ENCODE measurements around the gene RSL24D1.

GRCh38 chr15:55132672-55133071, 64.1 kb downstream of the RSL24D1 start:
- TF ChIP-seq REST (IDR thresholded peaks at IDR 0.05; ENCODE audit: low read depth) (no peak), NFIC (IDR thresholded peaks at IDR 0.05) (no peak), CEBPB (IDR thresholded peaks at IDR 0.05) (no peak), MAX (IDR thresholded peaks at IDR 0.05) (no peak), TAF1 (IDR thresholded peaks at IDR 0.05; ENCODE audit: low read depth) (no peak), TEAD4 (IDR thresholded peaks at IDR 0.05) (no peak), ZBTB7A (IDR thresholded peaks at IDR 0.05; ENCODE audit: low read depth) (no peak), RAD21 (IDR thresholded peaks at IDR 0.05; ENCODE audit: low read depth) (no peak), YY1 (IDR thresholded peaks at IDR 0.05; ENCODE audit: low read depth) (no peak), FOXM1 (IDR thresholded peaks at IDR 0.05; ENCODE audit: borderline replicate concordance, low read depth) (no peak), USF1 (IDR thresholded peaks at IDR 0.05) (no peak), EP300 (IDR thresholded peaks at IDR 0.05; ENCODE audit: borderline replicate concordance) (no peak), EGR1 (IDR thresholded peaks at IDR 0.05) (no peak)

Measured in Ishikawa (cell line).